ENCODE measurements around the gene NOPCHAP1.

The NOPCHAP1 gene

DNA sequence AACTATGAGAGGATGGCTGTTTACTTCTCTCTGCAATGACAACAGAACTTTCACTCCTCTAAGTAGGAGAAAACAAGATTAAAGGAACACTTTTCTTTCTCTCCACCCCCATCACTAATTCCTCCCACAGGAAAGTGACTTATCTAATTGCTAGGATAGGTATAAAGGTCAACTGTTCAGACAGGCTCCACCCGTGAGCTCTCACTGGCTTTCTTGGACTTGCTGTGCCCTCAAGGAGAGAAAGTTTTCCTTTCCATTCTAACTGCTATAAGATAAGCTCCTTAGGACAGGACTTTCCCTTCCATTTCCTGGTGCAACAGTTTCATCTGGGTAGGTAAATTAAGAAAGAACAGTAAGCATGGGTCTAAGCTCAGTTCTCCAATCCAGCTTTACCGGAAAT lies 32.8 kb upstream of the NOPCHAP1 start:
- Histone ChIP-seq H3K4me1 (ENCODE audit: insufficient read depth, poor library complexity, severe bottlenecking) (peaks cover 7% of the 10 kb centered on the region), H3K4me3 (ENCODE audit: severe bottlenecking) (no peak overlapping the region), H3K9me3 (ENCODE audit: severe bottlenecking) (no peaks in the 10 kb centered on the region), H3K36me3 (ENCODE audit: low read depth) (no peaks in the 10 kb centered on the region), H3K27ac (ENCODE audit: poor library complexity, severe bottlenecking) (no peak overlapping the region), H3K27me3 (ENCODE audit: insufficient read depth, poor library complexity, severe bottlenecking) (no peaks in the 10 kb centered on the region)
- ATAC-seq (ENCODE audit: low read depth), result no peak
- no peak for DNase-seq (ENCODE audit: low spot score)
- TF ChIP-seq, protein P1, sequence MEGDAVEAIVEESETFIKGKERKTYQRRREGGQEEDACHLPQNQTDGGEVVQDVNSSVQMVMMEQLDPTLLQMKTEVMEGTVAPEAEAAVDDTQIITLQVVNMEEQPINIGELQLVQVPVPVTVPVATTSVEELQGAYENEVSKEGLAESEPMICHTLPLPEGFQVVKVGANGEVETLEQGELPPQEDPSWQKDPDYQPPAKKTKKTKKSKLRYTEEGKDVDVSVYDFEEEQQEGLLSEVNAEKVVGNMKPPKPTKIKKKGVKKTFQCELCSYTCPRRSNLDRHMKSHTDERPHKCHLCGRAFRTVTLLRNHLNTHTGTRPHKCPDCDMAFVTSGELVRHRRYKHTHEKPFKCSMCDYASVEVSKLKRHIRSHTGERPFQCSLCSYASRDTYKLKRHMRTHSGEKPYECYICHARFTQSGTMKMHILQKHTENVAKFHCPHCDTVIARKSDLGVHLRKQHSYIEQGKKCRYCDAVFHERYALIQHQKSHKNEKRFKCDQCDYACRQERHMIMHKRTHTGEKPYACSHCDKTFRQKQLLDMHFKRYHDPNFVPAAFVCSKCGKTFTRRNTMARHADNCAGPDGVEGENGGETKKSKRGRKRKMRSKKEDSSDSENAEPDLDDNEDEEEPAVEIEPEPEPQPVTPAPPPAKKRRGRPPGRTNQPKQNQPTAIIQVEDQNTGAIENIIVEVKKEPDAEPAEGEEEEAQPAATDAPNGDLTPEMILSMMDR (IDR thresholded peaks at IDR 0.05; ENCODE audit: poor library complexity, severe bottlenecking), result no peak

DNA sequence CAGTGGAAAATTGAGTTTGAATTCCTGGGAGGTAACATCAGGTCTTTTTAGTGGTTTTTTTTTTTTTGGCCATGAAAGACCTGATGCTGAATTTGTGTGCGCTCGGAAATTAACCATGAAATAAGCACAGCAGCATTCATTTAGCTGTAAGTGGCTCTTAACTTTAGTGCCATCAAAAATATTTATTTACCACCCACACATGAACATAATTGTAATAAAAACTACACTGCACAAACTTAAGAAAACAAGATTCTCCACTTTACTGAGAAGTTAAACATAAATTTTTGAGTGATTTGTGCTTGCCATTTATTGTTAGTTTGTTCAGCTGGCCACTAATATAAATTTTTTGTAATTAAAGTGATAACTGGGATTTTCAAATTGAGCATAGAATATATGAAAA lies 30.4 kb upstream of the NOPCHAP1 start:
- no peaks in the 10 kb centered on the region for H3K9me3 ChIP-seq (ENCODE audit: severe bottlenecking)
- H3K27me3 ChIP-seq (ENCODE audit: insufficient read depth, poor library complexity, severe bottlenecking), result no peaks in the 10 kb centered on the region
- no peak overlapping the region for H3K27ac ChIP-seq (ENCODE audit: poor library complexity, severe bottlenecking)
- ATAC-seq (ENCODE audit: low read depth) (no peak), DNase-seq (ENCODE audit: low spot score) (no peak)
- H3K4me3 ChIP-seq (ENCODE audit: severe bottlenecking), result no peak overlapping the region
- H3K4me1 ChIP-seq (ENCODE audit: insufficient read depth, poor library complexity, severe bottlenecking), result peaks cover 23% of the 10 kb centered on the region
- H3K36me3 ChIP-seq (ENCODE audit: low read depth), result no peaks in the 10 kb centered on the region
- TF ChIP-seq, protein P1 (IDR thresholded peaks at IDR 0.05; ENCODE audit: poor library complexity, severe bottlenecking), result no peak

DNA sequence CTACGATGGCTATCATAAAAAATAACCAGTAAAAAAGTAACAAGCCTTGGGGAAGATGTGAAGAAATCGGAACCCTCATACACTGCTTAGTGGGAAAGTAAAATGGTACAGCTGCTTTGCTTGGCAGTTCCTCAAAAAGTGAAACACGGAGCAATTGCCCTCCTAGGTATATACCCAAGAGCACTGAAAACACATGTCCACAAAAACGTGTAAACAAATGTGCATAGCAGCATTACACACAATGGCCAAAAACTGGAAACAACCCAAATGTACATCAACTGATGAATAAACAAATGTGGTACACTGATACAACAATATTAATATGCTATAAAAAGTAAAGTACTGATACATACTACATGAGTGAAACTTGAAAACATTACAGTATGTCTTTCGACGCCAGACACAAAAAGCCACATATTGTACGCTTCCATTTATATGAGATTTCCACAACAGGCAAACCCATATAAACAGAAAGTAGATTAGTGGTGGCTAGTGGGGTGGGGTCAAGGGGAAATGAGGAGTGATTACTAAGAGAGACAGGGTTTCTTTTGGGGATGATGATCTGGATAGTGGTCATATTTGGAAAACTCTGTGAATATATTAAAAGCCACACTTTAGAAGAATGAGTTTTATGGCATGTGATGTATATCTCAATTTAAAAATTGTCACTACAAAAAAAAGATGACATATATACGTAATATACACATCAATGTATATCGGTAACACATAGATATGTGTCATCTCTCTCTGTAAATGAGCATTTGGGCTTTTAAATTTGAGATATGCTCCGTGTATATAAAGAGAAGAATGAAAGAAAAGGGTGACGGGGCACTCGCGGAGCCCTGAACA lies 29.0 kb upstream of the NOPCHAP1 start:
- H3K4me3 ChIP-seq (ENCODE audit: severe bottlenecking), result peak overlapping the region; percentile 80

DNA sequence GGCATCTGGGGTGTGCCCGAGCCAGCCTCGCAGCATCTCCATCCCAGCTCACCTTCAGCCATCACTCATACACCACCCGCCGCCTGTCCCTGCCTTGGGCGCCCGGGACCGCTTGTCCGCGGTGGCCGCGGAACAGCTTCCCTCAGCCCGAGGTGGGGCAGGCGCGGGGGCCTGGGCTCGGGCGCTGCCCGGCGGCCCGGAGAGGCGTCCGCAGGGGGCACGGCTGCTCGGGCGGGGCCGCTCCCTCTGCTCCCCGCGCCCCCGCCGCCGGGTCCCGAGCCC lies 28.5 kb upstream of the NOPCHAP1 start:
- peak overlapping the region; percentile 80 for H3K4me3 ChIP-seq (ENCODE audit: severe bottlenecking)
- no peaks in the 10 kb centered on the region for H3K27me3 ChIP-seq (ENCODE audit: insufficient read depth, poor library complexity, severe bottlenecking)
- TF ChIP-seq, protein P1 (IDR thresholded peaks at IDR 0.05; ENCODE audit: poor library complexity, severe bottlenecking), result no peak
- peak; percentile 24 for ATAC-seq (ENCODE audit: low read depth)
- peak overlapping the region; percentile 33 for H3K27ac ChIP-seq (ENCODE audit: poor library complexity, severe bottlenecking)
- no peak for DNase-seq (ENCODE audit: low spot score)
- peaks cover 23% of the 10 kb centered on the region for H3K4me1 ChIP-seq (ENCODE audit: insufficient read depth, poor library complexity, severe bottlenecking)
- no peaks in the 10 kb centered on the region for H3K9me3 ChIP-seq (ENCODE audit: severe bottlenecking)
- no peaks in the 10 kb centered on the region for H3K36me3 ChIP-seq (ENCODE audit: low read depth)

More for the DNA sequence above, 29.0 kb upstream of the NOPCHAP1 start:
- Histone ChIP-seq H3K9me3 (ENCODE audit: severe bottlenecking) (no peaks in the 10 kb centered on the region), H3K27me3 (ENCODE audit: insufficient read depth, poor library complexity, severe bottlenecking) (no peaks in the 10 kb centered on the region), H3K27ac (ENCODE audit: poor library complexity, severe bottlenecking) (no peak overlapping the region), H3K4me1 (ENCODE audit: insufficient read depth, poor library complexity, severe bottlenecking) (peaks cover 23% of the 10 kb centered on the region), H3K36me3 (ENCODE audit: low read depth) (no peaks in the 10 kb centered on the region)
- TF ChIP-seq, protein P1 (IDR thresholded peaks at IDR 0.05; ENCODE audit: poor library complexity, severe bottlenecking), result no peak
- ATAC-seq (ENCODE audit: low read depth) (no peak), DNase-seq (ENCODE audit: low spot score) (no peak)
